Mucosa of rectum (tissue), 2 donors: ENCODE data around the gene KIAA0319L.
A peak's percentile ranks its signal among the peaks of the same experiment; 100 is the strongest.

ENCODE experiments used
- H3K27ac ChIP-seq, 2 donors: one replicate each; pipeline ENCODE4 v1.7.0; 2013; ENCODE audit warnings: inconsistent platforms in 2 of 2, low read depth in 2 of 2, low read length in 2 of 2
- H3K27me3 ChIP-seq, 2 donors: one replicate each; pipeline ENCODE4 v1.7.0; 2013; ENCODE audit warnings: low read length in 2 of 2; ENCODE audit not compliant: control insufficient read depth in 2 of 2, insufficient read depth in 2 of 2
- H3K36me3 ChIP-seq, 2 donors: one replicate each; pipeline ENCODE4 v1.7.0; 2013; ENCODE audit warnings: low read length in 2 of 2; ENCODE audit not compliant: control insufficient read depth in 2 of 2, insufficient read depth in 2 of 2
- H3K4me1 ChIP-seq, 2 donors: one replicate each; pipeline ENCODE4 v1.7.0; 2013; ENCODE audit warnings: low read length in 2 of 2, mild to moderate bottlenecking in 1 of 2; ENCODE audit not compliant: control insufficient read depth in 2 of 2, insufficient read depth in 2 of 2
- H3K4me3 ChIP-seq, 2 donors: one replicate each; pipeline ENCODE4 v1.7.0; 2013; ENCODE audit warnings: low read length in 2 of 2
- H3K9ac ChIP-seq, 2 donors: one replicate each; pipeline ENCODE4 v1.7.0; 2013; ENCODE audit warnings: low read length in 2 of 2, low read depth in 1 of 2, mild to moderate bottlenecking in 1 of 2
- H3K9me3 ChIP-seq, 2 donors: one replicate each; pipeline ENCODE4 v1.7.0; 2013; ENCODE audit warnings: low read length in 2 of 2; ENCODE audit not compliant: control insufficient read depth in 2 of 2
- donor health status: healthy.
- donor health status: Normal muscosa, but diverticular disease.

KIAA0319L gene

GRCh38 chr1:35518183-35518582 is 39.0 kb downstream of the KIAA0319L start:
- H3K4me1 ChIP-seq = no peaks in the 10 kb centered on the region
- H3K9ac ChIP-seq = no peak overlapping the region
- no peak overlapping the region for H3K27ac ChIP-seq
- H3K27me3 ChIP-seq = no peaks in the 10 kb centered on the region
- H3K4me3 ChIP-seq = no peak overlapping the region
- H3K9me3 ChIP-seq = peaks cover 0 to 2% of the 10 kb centered on the region in 2 donors
- no peaks in the 10 kb centered on the region for H3K36me3 ChIP-seq

DNA sequence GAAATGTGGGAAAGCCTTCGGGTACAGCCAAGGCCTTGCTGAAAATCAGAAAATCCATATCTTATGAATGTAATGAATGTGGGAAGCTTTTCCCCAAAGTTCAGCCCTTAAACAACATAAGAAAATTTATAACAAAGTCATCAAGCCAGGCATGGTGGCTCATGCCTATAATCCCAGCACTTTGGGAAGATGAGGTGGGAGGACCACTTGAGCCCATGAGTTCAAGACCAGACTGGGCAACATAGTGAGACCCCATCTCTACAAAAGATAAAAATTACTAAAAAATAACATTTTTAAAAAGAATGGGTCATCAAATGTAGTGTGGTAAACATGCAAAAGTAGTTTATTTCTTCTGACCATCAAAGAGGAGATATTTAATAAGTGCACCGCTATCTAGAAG is 45.9 kb downstream of the KIAA0319L start:
- no peaks in the 10 kb centered on the region for H3K27me3 ChIP-seq
- no peak overlapping the region for H3K27ac ChIP-seq
- H3K9me3 ChIP-seq = no peaks in the 10 kb centered on the region
- no peak overlapping the region for H3K9ac ChIP-seq
- H3K36me3 ChIP-seq = peaks cover 4% of the 10 kb centered on the region in 2 donors
- no peak overlapping the region for H3K4me3 ChIP-seq
- H3K4me1 ChIP-seq = peaks cover 0 to 5% of the 10 kb centered on the region in 2 donors

DNA sequence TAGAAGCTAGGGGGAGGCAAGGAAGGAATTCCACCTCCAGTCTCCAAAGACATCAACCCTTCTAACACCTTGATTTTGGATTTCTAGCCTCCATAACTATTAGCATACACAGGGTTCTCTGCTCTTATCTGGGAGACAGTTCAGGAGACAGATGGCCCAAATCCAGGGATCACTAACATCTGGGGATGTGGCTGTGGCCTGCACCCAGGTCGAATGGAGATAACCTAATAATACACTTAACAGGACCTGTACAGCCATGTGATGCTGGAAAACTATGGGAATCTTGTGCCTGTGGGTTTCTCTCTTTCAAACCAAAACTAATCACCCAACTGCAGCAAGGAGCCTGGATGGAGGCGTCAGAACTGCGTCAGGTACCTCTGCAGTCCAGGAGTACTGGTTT is 47.6 kb downstream of the KIAA0319L start:
- peaks cover 4 to 10% of the 10 kb centered on the region in 2 donors for H3K36me3 ChIP-seq
- H3K9me3 ChIP-seq = no peaks in the 10 kb centered on the region
- H3K4me3 ChIP-seq = no peak overlapping the region
- H3K9ac ChIP-seq = no peak overlapping the region
- peaks cover 0 to 5% of the 10 kb centered on the region in 2 donors for H3K4me1 ChIP-seq
- no peaks in the 10 kb centered on the region for H3K27me3 ChIP-seq
- no peak overlapping the region for H3K27ac ChIP-seq

- H3K4me1 ChIP-seq = peaks cover 0 to 5% of the 10 kb centered on the region in 2 donors
- H3K27me3 ChIP-seq = no peaks in the 10 kb centered on the region
- no peaks in the 10 kb centered on the region for H3K9me3 ChIP-seq
- H3K27ac ChIP-seq = no peak overlapping the region
- H3K9ac ChIP-seq = no peak overlapping the region
- H3K36me3 ChIP-seq = peaks cover 4 to 10% of the 10 kb centered on the region in 2 donors
- H3K4me3 ChIP-seq = no peak overlapping the region
Observed at GRCh38 chr1:35507947-35508346, 49.3 kb downstream of the KIAA0319L start.

- H3K27ac ChIP-seq = peak overlapping the region in 1 of 2 donors; percentile 19
- H3K36me3 ChIP-seq = peaks cover 4 to 10% of the 10 kb centered on the region in 2 donors
Observed at GRCh38 chr1:35506960-35507912, 50.0 kb downstream of the KIAA0319L start.

GRCh38 chr1:35505911-35506798 is 51.0 kb downstream of the KIAA0319L start:
- Histone ChIP-seq H3K4me3 (no peak overlapping the region), H3K27me3 (no peaks in the 10 kb centered on the region), H3K36me3 (peaks cover 4 to 10% of the 10 kb centered on the region in 2 donors), H3K27ac (peak overlapping the region; percentile 6 to 19), H3K4me1 (peaks cover 0 to 5% of the 10 kb centered on the region in 2 donors), H3K9me3 (no peaks in the 10 kb centered on the region), H3K9ac (no peak overlapping the region)

More at GRCh38 chr1:35506960-35507912, 50.0 kb downstream of the KIAA0319L start:
- Histone ChIP-seq H3K9me3 (no peaks in the 10 kb centered on the region), H3K27me3 (no peaks in the 10 kb centered on the region), H3K4me3 (no peak overlapping the region), H3K4me1 (peaks cover 0 to 5% of the 10 kb centered on the region in 2 donors), H3K9ac (no peak overlapping the region)

DNA sequence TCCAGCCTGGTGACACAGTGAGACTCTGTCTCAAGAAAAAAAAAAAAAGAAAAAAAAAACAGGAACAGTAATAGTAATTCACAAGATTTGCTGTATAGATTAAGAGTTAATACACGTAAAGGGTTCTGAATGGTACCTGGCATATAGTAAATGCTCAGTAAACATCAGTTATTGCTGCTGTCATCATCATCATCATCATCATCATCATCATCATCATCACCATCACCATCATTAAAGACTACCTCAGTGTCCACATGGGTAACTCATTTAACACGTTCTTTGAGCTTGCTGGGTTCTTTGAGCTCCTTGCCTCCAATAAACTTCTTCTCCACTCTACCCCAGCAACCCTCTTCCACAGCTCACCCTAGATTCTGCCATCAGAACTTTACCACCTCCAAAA is 55.0 kb downstream of the KIAA0319L start:
- H3K36me3 ChIP-seq = peaks cover 4 to 13% of the 10 kb centered on the region in 2 donors
- H3K9me3 ChIP-seq = no peaks in the 10 kb centered on the region
- no peak overlapping the region for H3K4me3 ChIP-seq
- peaks cover 0 to 5% of the 10 kb centered on the region in 2 donors for H3K4me1 ChIP-seq
- no peak overlapping the region for H3K27ac ChIP-seq
- H3K27me3 ChIP-seq = no peaks in the 10 kb centered on the region
- H3K9ac ChIP-seq = no peak overlapping the region

DNA sequence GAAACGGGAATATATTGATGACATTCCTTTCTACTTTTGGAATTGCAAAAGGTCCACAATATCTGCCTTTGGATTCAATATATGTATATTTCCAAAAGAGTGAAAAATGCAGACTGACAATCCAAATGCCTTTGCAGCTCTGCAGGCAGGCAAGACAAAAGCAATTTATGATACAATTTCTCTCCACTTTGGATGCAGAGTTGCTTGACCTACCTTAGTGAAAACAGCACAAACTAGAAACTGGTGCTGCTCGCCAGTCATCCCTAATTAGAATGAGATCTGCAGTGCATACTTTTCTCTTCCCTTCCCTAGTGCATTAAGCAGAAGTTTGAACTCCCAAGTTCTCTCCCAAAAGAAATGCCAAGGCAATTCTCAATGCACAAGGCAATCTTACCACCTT is 56.8 kb downstream of the KIAA0319L start:
- H3K4me1 ChIP-seq = no peaks in the 10 kb centered on the region
- no peaks in the 10 kb centered on the region for H3K27me3 ChIP-seq
- no peak overlapping the region for H3K27ac ChIP-seq

DNA sequence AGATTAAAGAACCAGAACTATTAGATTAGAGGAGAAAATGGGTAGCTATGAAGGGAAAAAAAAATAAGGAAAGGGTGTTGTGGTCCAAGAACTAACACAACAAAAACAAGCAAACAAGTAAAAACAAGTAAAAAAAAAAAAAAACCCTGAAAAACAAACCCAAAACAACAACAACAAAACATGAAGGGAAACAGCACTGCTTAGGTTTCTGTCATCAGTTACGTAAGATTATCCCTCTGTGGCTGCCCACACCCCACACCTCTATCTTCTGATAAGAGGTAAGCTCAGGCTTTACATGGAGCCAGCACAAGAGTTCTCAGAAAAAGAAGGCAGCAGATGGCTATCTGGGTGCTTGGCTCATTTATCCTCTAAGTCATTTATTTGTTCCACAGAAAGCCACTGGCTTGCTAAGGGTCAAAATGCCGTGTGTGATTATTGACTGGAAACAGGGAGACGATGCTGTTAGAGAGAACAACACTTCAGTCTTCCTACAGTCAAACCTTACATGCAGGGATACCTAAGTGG is 57.5 kb downstream of the KIAA0319L start:
- Histone ChIP-seq H3K27ac (no peak overlapping the region), H3K36me3 (peaks cover 0 to 4% of the 10 kb centered on the region in 2 donors), H3K9me3 (no peaks in the 10 kb centered on the region), H3K27me3 (no peaks in the 10 kb centered on the region), H3K4me3 (no peak overlapping the region), H3K4me1 (no peaks in the 10 kb centered on the region), H3K9ac (no peak overlapping the region)

More for the DNA sequence above, 56.8 kb downstream of the KIAA0319L start:
- H3K9me3 ChIP-seq = no peaks in the 10 kb centered on the region
- H3K4me3 ChIP-seq = no peak overlapping the region
- no peak overlapping the region for H3K9ac ChIP-seq
- peaks cover 0 to 4% of the 10 kb centered on the region in 2 donors for H3K36me3 ChIP-seq
